Urinary bladder (tissue), 4 donors: ENCODE measurements around the gene KRT1. TPM values are rescaled to one million over a fixed set of nuclear protein-coding genes. Genes with fewer than 3 reads are reported as not detected.

Source experiments
- DNase-seq: peaks from one replicate; pipeline ENCODE4 v3.0.0-alpha.2; 2015; ENCODE audit errors: extremely low spot score
- H3K27ac ChIP-seq: one replicate; pipeline ENCODE4 v1.5.1; 2013; ENCODE audit warnings: low read depth, mild to moderate bottlenecking, moderate library complexity
- H3K36me3 ChIP-seq: one replicate; pipeline ENCODE4 v1.6.1; 2013; ENCODE audit warnings: mild to moderate bottlenecking, moderate library complexity; ENCODE audit not compliant: insufficient read depth
- H3K4me1 ChIP-seq: one replicate; pipeline ENCODE4 v1.6.1; 2013; ENCODE audit warnings: mild to moderate bottlenecking, moderate library complexity; ENCODE audit not compliant: insufficient read depth
- H3K4me3 ChIP-seq: one replicate; pipeline ENCODE4 v1.5.1; 2013; ENCODE audit warnings: low read depth, low read length
- WGBS: extraction: QIAGEN DNeasy Blood & Tissue Kit; methylation state at CpG from one replicate; pipeline ENCODE4 v1.1.7; 2013; 5-methylcytosine and 5-hydroxymethylcytosine counted together
- polyA plus RNA-seq: library from polyadenylated mRNA; stranded (reverse); fragments of 200-250 nt; gene quantifications from one replicate; pipeline ENCODE4 v1.2.3, GENCODE V29; 2013
- total RNA-seq: library from RNA; depleted of rRNA; stranded (reverse); fragments of >200 nt; gene quantifications from one replicate; pipeline ENCODE4 v1.2.3, GENCODE V29; 2014
- donor health status: healthy with polysubstance abuse.
- donor health status: healthy.

KRT1 gene
- total and polyA plus RNA-seq, 2 donors: 0.42 TPM; not detected in 1

DNA sequence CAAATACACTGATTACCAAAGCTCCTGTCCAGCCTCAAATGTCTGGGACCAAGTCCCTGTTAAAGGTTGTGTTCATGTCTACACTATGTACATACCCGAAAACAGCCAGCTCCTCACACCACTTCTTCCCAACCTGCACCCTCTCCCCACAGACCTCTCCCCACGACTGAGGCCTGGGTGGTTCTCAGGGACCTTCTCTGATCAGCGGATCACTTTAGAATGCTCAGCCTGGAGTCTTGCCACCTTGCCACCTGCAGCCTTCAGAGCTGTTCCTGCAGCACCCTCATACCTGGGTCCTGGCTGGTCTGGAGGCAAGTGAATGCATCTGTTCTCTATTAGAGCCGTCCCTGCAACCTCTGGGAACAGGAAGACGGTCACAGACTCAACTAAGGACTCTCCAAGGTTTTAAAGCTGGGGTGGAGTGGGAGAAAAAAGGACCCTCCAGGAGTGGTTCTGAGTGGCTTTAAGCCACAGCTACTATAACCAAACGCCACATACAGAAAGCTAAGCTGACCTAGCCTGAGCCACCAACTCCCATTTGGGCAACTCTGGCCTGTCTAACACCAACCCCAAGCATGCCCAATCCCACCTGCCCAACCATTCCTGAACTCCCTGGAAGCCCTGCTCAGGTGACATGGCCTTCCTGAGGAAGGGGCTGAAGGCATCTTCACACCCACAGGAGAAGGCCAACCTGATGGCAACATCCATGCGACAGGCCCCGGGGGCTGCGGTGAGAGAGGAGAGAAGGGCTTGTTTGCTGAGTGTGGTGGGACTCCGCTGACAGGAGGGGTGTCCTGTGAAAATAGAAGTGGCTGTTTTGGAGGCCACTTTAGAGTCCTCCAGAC, 36.8 kb downstream of the KRT1 start:
- Histone ChIP-seq H3K4me3 (no peak overlapping the region), H3K27ac (no peak overlapping the region), H3K36me3 (no peaks in the 10 kb centered on the region), H3K4me1 (no peaks in the 10 kb centered on the region)
- 90% methylated on average over 10 of the region's 10 CpGs for WGBS
- DNase-seq: no peak

DNA sequence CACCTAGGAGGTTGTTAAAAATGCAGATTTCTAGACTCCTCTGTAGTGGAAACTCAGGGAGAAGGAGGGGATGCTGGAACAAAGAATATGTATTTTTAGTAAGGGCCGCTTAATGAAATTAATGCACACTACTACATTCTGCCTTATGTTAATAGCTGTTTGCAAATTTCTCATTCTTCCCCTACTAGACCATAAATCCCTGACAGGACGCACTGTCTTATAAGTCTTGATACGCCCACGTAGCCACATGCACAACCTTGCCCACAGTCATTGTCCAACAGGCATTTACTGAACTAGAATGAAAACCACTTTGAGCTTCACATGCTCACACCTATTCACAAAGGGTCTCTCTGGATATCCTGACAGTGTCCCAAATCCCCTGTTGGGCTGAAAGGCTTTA, 38.7 kb downstream of the KRT1 start:
- 77% methylated on average over 4 of the region's 4 CpGs for WGBS
- Histone ChIP-seq H3K4me3 (no peak overlapping the region), H3K27ac (no peak overlapping the region), H3K36me3 (no peaks in the 10 kb centered on the region), H3K4me1 (no peaks in the 10 kb centered on the region)
- no peak for DNase-seq

DNA sequence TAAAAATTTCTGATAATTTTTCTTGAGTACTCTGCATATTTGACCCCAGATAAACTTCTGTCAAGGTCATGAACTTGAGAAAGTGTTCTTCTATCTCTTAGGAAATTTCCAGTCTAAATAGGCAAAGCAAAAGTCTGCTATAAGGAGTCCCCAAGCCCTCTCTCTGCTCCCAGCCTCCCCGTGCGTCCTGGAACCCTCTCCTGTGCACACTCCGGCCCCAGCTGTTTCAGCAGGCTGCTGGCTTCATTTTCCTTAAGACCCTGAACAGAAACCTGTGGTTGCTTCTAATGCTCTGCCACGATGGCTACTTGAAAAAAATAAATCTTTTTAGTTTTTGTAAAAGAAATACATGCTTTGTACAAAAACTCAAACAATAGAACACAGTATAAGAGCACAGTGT, 42.9 kb downstream of the KRT1 start:
- Histone ChIP-seq H3K36me3 (no peaks in the 10 kb centered on the region), H3K4me1 (no peaks in the 10 kb centered on the region), H3K4me3 (no peak overlapping the region), H3K27ac (no peak overlapping the region)
- no peak for DNase-seq
- 74% methylated on average over 4 of the region's 4 CpGs for WGBS

DNA sequence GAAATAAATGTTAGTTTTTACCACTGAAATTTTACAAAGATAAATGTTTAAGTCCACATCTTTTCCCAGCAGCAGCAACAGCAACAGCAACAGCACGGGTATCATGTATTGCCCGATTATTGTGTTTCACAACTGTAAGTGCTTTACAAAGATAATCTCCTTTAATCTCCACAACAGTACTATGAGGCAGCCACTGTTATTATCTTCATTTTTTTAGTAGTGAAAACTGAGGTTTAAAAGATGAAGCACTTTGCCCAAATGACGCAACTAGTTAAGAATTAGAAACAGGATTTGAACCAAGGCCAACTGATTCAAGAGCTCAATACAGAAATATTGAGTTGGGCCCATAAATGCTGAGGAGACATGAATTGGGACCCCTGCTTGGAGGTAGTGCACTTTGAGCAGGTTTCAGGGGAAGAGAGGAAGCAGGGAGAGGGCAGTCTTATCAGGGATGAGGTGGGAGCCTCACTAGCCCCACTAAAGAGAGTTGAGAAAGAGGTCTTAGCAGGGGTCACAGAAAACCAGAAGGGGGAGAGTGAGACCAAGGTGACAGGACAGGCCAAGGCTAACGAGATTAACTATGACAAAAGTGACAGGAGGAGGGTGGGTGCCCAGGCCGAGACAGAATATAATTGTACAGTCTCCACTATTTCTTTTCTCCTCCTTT, 43.5 kb downstream of the KRT1 start:
- no peaks in the 10 kb centered on the region for H3K4me1 ChIP-seq
- no peaks in the 10 kb centered on the region for H3K36me3 ChIP-seq
- no peak overlapping the region for H3K4me3 ChIP-seq
- H3K27ac ChIP-seq: no peak overlapping the region
- no peak for DNase-seq
- WGBS: 70% methylated on average over 5 of the region's 5 CpGs

DNA sequence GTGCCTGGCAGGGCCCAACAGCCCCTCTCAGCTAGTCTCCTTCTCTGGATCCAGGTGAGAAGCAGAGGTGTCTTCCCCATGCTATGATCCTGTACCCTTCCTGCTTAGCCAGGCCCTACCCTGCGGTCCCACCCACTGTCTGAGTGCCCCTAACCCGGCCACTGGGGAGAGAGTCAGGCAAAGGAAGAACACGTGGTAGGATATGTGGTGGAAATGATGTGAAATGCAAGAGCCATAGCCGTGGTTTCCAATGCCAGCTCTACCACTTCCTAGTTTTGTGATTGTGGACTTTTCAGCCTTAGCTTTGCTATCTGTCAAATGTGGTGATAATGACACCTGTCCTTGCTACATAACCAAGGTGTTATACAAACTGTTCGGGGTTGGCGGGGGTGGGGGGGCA, 44.0 kb downstream of the KRT1 start:
- WGBS: 76% methylated on average over 6 of the region's 6 CpGs

DNA sequence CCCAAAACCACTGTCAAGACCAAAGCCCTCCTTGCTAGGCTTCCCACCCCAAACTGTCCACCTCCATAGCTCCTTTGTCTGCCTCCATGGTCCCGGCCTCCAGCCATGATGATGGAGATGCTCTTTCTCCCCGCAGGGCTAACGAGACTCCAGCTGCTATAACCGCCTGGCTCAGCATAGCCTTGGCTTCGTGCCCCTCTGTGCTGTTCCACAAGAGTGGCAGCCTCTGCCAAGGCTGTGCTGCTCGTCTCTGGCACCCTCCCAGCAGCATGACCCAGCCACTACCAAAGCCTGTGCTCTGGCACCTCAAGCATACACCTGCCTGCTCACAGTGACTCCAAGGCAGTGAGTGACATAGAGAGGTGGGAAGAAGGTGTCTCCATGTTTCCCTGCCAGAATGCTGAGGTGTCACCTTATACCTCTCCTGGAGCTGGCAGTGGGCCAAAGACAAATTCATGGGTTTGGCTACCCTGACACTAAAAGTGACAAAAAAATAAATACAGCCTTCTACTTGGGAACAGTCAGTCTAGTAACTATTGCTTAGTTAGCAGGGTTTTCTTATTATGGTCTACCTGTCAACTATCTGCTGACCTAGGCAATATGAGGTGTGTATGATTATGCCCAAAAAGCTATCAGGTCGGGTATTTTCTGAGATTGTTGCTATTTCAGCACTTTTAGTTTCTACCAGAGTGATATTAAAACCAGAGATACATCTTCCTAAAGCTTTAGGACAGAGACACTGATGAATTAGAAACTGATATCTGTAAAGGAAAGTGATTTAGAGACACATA, 45.7 kb downstream of the KRT1 start:
- Histone ChIP-seq H3K4me3 (no peak overlapping the region), H3K36me3 (no peaks in the 10 kb centered on the region), H3K4me1 (no peaks in the 10 kb centered on the region), H3K27ac (no peak overlapping the region)
- no peak for DNase-seq
- 63% methylated on average over 7 of the region's 7 CpGs for WGBS

More for the DNA sequence above, 44.0 kb downstream of the KRT1 start:
- no peak for DNase-seq
- Histone ChIP-seq H3K36me3 (no peaks in the 10 kb centered on the region), H3K4me3 (no peak overlapping the region), H3K4me1 (no peaks in the 10 kb centered on the region), H3K27ac (no peak overlapping the region)

DNA sequence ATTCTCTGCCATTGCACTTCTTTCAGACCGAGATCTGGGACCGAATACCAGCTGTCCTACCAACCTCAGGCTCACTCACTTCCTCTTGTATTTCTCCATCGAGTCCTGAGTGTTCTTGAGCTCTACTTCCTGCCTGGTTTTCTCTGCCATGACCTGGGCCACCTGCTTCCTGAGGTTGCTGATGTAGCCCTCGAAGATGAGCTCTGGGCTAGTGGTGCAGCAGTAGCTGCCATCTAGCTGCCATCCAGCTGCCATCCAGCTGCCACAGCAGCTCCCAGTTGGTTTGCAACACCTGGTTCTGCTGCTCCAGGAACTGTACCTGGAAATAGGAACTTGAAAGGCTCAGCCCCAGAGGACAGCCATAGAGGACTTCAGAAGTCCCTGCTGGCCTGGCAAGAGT, 46.8 kb downstream of the KRT1 start:
- no peaks in the 10 kb centered on the region for H3K36me3 ChIP-seq
- DNase-seq: no peak
- no peak overlapping the region for H3K27ac ChIP-seq
- WGBS: 56% methylated on average over 4 of the region's 4 CpGs
- H3K4me1 ChIP-seq: no peaks in the 10 kb centered on the region
- no peak overlapping the region for H3K4me3 ChIP-seq

DNA sequence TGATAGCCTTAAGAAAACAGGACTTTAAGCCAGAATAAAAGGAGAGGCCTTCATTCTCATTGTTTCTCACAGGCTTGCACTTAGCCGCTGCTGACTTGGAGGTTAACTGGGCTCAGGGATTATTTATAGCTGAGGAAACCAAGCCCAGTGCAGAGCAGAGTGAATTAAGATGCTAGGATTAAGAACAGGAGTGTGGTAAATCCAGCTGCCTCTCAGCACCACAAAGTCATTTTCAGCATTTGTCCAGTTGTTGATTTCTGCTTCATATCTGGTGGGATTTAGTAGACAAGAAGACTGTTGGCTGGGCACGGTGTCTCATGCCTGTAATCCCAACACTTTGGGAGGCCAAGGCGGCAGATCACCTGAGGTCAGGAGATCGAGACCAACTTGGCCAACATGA, 47.6 kb downstream of the KRT1 start:
- DNase-seq: no peak
- H3K36me3 ChIP-seq: no peaks in the 10 kb centered on the region
- H3K4me1 ChIP-seq: no peaks in the 10 kb centered on the region
- H3K4me3 ChIP-seq: no peak overlapping the region
- 50% methylated on average over 4 of the region's 4 CpGs for WGBS
- H3K27ac ChIP-seq: no peak overlapping the region

DNA sequence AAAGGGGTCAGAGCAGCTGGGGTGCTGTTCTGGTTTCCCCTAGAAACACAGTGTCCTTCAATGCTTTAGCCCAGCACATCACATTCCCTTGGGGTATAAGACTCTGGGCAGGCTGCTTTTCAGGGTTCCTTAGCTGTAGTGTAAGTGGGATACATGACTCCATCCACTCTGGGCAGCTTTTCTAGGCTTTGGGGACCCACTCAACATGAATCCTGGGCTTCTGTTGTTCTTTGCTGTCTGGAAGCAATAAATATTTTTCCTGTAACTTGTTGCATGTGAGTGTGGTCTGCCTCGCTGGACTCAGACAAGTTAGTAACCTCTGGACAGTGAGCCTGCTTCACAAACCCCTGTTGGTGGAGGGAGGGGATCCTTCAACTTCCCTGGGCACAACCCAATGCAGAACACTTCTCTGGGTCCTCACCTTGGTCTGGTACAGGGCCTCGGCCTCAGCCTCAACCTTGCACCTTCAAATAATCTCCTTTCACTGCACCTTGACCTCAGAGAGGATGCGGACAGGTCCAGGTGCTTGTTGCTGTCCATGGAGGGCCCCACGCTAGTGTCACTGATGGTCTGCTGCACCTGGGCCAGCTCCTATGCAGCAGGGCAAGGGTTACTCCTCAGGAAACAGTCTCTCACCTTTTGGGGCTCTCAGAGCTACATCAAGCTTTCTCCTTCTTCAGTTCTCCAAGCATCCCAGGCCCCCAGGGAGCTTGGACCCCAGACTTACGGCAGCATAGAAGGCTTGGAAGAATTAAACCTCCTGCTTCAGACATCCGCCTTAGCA, 48.3 kb downstream of the KRT1 start:
- no peak for DNase-seq
- Histone ChIP-seq H3K36me3 (no peaks in the 10 kb centered on the region), H3K27ac (no peak overlapping the region), H3K4me3 (no peak overlapping the region), H3K4me1 (no peaks in the 10 kb centered on the region)
- WGBS: 79% methylated on average over 6 of the region's 6 CpGs

DNA sequence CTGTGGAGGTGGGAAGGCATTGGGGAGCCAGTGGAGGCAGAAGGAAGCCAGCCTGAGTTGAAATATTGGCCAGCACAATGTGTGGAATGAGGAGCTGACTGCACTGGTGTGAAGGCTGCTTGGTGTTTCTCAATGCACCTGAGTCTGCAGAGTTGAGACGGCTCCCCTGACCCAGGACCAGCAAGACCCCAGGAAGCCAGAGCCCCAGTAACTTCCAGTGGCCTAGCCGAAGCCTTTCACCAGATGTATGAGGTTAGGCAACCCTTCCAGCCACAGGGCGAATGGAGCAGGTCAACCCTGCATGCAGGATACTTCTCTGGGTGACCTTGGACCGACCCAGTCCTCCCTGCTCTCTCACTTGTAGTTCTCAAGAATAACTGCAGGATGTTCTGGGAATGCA, 48.9 kb downstream of the KRT1 start:
- no peaks in the 10 kb centered on the region for H3K36me3 ChIP-seq
- H3K4me3 ChIP-seq: no peak overlapping the region
- WGBS: 66% methylated on average over 4 of the region's 4 CpGs
- H3K4me1 ChIP-seq: no peaks in the 10 kb centered on the region
- DNase-seq: no peak
- no peak overlapping the region for H3K27ac ChIP-seq

DNA sequence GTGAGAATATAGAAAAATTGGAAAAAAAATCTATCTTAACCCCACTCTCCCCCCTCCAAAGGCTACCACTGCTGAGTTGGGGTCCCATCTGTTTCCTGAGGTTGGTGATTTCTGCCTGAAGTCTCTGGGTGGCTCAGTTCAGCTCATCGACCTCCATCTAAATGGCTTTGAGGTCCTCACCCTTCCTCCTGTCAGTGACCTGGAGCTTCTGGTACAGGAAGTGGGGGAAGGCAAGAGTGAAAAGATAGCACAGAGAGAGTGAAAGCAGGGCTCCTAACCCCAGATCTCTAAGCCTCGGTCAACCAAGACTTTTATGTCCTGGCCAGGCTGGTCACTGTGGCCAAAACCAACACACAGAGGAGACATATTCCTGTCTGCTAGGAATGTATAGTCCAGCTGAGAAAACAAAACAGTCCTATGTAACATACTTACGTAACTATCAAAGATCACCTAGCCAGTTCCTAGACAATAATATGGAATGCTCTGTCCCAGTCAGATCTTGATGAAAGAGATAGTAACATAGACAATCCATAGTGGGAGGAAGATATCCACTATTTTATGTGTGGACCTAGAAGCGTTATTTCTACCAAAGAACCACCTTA, 49.5 kb downstream of the KRT1 start:
- DNase-seq: no peak
- 80% methylated on average over 4 of the region's 4 CpGs for WGBS
- no peak overlapping the region for H3K4me3 ChIP-seq
- no peaks in the 10 kb centered on the region for H3K4me1 ChIP-seq
- H3K27ac ChIP-seq: no peak overlapping the region
- H3K36me3 ChIP-seq: no peaks in the 10 kb centered on the region

DNA sequence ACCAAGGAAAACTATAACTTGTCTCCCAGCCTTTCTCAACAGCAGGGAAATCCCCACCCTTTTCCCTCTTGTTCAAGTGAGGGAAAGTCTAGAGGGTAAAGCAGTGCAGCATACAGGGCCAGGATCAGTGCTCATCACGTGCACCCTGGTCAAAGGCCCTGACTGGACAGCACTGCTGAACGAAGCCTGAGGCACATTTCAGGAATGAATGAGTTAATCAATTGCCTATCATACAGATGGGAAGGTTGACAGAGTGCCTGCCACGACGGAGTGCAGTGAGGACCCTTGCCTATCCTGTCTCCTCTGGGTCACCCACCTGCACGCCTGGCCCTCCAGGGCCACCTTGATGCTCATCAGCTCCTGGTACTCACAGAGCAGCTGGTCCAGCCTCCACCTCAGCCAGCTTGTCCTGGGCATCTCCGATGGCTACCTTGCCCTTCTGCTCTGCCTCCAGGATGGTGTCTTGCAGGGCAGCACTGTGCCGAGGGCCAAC, 50.2 kb downstream of the KRT1 start:
- Histone ChIP-seq H3K27ac (no peak overlapping the region), H3K36me3 (no peaks in the 10 kb centered on the region), H3K4me1 (no peaks in the 10 kb centered on the region), H3K4me3 (no peak overlapping the region)
- no peak for DNase-seq
- 85% methylated on average over 7 of the region's 7 CpGs for WGBS
